DMS153 (cell line): ENCODE measurements around the gene GMPR.

Experiments
- DNase-seq: peaks from one replicate; lab custom pipeline; 2025; lab: John Stamatoyannopoulos, UW

Gene GMPR

DNA sequence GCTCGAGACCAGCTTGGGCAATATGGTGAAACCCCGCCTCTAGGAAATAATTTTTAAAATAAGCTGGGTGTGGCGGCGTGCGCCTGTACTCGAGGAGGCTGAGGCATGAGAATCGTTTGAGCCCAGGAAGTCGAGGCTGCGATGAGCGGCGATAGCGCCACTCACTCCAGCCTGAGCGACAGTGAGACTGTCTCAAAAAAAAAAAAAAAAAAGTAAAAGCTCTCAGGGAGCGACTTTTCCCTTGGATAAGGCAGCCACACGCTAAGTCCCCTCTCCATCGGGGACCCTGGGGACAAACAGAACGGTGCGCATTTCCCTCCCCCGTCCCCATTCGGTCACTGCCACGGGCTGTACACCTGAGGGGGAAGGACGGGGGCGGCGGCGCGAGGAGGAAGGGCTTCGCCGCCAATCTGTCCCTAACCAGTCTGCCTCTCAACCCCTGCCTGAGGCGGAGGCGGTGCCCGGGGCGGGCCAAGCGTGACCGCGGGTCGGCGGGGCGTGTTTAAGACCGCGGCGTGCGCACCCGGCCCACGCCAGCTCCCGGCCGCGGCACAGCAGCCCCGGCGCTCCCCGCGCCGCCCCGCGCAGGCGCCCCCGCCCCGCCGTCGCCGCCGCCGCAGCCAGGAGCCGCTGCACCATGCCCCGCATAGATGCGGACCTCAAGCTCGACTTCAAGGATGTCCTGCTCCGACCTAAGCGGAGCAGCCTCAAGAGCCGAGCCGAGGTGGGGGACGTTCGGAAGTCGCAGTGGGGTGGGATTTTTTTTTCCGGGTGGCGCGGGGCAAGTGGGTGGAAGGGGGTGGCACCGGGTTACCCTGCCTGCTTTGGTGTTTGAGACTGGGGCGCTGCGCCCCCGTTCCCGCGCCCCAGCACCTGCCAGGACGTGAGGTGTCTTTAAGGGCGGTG lies at the start of gene GMPR:
TSS of gene GMPR (plus strand) at position 531 of the 906 bp plus-strand sequence. CDS start at position 638, 107 bp downstream.
- peak; percentile 42 for DNase-seq

DNA sequence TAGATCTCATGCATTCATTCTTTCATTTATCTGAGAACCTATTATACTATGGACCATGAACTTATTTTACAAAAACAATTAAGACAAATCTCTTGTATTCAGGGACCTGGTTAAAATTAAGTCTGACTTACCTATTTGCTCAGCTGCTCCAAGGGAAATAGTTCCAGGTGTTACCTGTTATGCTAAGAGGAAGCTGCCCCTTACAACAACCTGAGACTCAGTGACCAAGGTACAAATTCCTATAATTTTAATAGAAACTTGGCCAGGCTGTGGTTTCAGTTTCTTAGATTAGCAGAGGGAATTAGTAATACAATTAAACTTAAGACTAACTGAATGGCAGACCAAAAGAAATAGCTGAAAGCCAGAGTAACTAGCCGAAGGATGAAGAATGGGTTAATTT lies 48.2 kb upstream of the GMPR start:
- DNase-seq = no peak

DNA sequence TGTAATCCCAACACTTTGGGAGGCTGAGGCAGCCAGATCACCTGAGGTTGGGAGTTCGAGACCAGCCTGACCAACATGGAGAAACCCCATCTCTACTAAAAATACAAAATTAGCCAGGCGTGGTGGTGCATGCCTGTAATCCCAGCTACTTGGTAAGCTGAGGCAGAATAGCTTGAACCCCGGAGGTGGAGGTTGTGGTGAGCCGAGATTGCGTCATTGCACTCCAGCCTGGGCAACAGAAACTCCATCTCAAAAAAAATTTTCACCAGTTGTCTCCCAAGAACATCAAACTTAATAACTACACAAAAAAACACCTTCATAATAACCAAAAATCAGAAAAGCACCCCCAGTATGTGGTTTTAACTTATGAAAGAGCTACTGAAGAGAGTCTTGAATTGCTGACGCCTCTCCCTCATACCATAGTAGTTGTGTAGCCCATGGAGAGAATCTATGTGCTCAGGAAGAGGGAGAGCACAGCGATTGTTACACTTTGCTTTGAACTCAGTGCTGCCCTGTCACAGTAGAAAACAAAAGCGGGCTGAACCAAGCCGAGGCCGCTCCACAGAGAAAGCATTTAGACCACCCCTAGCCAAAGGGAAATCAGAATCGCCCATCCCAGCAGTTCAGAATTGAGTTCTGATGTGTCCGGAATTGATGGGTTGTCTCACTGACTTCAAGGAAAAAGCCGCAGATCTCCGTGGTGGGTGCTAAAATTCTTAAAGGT lies 42.0 kb upstream of the GMPR start:
- no peak for DNase-seq

DNA sequence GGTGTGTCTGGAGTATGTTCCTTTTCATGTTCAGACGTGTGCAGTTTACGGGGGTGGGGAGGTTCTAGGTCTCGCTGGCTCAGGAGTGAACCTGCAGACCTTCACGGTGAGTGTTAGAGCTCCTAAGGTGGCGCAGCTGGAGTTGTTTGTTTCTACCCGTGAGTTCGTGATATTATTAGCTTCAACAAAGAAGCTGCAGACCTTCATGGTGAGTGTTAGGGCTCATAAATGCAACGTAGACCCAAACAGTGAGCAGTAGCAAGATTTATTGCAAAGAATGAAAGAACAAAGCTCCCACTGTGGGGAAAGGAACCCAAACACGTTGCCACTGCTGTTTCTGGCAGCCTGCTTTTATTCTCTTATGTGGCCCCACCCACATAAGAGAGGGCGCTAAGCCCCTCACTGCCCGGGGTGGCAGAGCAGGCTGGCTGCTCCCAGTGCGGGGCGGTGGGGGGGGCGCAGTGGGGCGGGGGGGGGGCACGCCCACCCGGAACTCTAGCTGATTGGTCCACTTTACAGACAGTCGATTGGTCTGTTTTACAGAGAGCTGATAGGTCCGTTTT lies 41.3 kb upstream of the GMPR start:
- no peak for DNase-seq

DNA sequence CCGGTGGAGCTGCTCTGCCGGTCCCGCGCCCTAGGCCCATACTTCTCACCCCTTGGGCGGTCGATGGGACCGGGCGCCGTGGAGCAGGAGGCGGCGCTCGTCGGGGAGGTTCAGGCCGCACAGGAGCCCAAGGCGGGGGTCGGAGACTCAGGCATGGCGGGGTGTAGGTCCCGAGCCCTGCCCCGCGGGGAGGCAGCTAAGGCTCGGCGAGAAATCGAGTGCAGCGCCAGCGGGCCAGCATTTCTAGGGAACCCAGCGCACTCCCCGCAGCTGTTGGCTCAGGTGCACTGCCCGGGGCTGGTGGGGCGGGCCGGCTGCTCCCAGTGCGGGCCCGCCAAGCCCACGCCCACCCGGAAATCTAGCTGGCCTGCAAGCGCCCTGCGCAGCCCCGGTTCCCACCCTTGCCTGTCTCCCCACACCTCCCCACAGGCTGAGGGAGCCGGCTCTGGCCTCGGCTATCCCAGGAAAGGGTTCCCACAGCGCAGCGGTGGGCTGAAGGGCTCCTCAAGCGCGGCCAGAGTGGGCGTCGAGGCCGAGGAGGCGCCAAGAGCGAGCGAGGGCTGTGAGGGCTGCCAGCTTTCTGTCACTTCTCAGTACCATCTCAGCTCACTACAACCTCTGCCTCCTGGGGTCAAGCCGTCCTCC lies 40.2 kb upstream of the GMPR start:
- no peak for DNase-seq

DNA sequence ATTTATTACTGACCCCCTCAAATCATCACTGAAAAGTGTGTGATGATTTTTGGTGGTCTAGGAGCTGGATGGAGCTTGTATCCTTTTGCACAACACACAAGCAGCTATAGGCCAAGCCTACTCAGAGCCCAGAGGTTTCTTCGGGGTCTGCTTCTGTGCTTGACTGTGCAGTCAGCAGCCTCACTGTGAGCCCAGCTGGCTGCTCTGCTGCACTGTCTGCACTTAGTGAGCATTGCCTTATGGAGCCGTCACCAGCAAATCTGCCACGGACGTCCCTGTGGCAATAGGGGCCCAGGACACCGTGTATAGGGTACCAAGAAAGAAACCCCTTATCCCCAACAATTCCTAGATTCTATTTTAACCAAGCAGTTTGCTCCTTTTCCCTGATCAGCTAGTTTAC lies 38.6 kb upstream of the GMPR start:
- DNase-seq = no peak

DNA sequence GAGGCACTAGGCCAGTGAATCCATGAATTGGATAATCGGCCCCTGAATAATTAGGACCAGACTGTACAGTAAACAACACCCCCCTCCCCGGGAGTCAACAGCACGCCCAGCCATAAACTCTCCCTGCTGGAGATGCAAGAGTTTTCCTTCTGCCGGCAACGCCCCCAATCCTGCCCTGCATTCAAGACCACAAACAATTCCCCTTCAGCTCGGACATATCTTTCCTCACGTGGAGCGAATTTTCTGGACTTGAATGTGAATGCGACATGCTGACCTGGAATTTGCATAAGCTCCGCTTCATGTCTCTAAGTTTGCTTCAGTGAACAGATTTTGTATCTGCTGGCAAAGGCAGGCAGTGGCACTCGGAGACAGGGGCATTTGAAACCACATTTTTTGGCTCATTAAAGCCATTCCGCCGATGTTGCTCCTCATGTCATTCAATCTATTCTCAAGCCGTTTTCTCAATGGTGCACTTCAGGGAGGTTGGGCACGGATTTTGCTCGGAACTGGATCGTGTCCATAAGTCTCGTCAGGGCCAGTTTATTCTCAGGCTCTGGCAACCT lies 38.0 kb upstream of the GMPR start:
- DNase-seq = no peak

DNA sequence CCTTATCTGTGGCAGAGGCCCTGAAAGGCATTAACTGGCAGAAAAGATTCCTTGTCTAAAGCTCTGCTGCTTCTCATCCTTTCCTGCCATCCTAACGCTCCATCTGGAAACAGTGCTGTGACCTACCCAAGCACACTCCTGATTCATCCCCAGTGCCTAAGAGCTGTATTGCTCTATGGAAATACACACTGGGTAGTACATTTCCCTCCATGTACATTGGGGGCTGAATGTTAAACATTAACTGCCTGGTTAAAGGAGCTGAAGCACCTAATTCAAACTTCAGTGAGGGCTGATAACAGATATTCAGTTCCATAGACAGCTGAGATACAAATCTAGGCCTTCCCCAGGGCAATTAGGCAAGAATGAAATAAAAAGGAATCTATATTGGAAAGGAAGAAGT lies 36.7 kb upstream of the GMPR start:
- no peak for DNase-seq

DNA sequence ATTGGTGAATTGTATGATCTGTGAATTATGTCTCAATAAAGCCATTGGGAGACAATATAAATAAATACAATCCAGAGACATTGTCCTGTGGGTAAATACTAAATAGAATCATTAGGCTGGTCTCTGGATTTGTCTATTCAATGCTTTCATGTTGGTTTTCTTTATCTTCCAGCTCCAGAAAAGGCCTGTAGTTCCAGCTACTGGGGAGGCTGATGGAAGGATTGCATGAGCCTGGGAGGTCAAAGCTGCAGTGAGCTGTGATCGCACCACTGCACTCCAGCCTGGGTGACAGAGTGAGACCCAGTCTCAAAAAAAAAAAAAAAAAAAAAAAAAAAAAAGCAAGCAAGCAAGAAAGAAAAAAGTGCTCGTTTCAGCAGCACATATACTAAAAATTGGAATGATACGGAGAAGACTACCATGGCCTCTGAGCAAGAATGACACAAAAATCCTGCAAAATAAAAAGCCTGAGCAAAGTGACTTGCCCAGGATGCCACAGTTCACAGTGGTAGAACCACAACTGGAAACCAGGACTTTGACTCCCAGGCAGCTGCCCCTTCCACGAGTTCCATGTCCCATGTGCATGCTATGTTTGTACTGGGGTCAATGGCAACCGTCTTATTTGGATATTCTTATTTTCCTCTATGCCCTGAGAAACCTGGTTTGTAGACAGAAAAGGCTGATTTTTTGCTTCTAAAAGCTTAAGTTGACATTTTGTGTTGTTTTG lies 33.6 kb upstream of the GMPR start:
- no peak for DNase-seq

DNA sequence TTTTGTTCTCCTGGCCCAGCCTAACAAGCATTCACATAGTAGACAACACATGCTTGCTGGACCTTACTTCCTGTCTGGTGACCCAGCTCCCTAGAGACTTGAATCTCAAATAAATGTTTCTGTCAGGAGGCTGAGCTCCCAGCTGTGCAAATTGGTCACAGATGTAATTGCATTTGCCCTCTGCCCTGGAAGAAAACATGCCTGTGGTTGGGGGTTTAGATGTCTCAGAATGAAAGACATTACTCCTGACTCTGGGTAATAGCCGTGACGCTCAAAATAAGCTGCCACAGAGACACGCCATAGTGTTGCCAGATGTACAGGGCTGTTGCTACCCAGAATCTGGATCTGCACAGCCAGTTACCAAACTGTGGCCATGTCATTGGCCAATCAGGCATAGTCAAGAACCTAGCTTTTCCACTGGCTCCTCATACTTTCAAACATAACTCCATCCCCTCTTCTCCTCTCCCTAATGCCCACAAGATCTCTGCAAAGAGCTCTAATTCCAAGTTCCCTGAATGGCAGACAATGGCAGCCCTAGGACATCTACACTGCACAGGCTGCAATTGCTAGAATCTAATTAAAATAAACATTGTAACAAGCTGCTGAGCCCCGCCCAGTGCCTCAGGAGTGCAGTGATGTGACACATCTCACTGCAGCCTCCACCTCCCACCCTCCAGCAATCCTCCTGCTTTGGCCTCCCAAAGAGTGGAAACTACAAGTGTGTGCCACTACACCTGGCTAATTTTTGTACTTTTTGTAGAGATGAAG lies 32.8 kb upstream of the GMPR start:
- peak; percentile 83 for DNase-seq

DNA sequence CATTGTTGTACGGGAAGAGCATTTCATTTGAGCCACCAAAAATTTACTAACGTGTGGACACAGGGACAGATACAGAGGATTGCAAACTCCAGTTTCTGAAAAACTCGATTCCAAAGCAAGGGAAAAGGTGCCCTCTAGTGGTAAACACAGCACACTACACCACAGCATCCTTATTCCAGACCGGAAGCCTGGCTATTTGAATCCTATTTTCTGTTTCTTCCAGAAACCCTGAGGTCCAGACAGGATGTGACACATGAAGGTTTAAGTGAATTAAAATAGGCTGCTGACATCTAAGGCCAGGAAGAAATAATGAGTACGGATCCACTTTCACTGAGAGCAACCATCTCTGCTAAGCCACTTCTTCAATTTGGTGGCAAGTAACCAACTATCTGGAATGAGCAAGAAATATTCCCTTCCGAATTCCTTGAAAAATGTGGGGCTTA lies 31.8 kb upstream of the GMPR start:
- peak; percentile 55 for DNase-seq

DNA sequence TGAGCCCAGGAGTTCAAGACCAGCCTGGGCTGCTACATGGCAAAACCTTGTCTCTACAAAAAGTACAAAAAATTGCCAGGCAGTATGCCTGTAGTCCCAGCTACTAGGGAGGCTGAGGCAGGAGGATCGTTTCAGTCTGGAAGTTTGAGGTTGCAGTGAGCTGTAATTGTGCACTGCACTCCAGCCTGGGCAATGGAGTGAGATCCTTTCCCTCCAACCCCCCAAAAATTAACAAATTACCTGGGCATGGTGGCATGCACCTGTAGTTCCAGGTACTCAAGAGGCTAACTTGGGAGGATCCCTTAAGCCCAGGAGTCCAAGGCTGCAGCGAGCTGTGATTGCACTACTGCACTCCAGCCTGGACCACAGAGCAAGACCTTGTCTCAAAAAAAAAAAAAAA lies 29.4 kb upstream of the GMPR start:
- DNase-seq = no peak

DNA sequence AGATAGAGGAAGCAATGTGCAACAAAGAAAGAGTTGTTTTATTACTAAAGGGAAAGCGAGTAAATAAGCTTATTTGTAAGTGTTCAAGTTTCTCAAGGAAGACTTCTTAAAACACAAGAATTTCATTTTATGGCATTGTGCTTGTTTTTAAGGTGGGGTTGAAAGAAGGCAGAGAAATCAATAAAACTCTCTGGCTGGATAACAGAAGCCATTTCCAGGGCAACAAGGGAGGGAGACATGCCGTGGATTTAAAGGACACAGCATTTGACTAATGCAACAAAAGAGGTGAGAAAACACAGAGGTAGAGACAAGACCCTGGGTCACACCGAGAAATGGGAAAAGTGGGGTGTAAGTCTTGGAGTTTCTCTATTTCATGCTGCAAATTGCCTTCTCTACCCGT lies 28.8 kb upstream of the GMPR start:
- DNase-seq = no peak

DNA sequence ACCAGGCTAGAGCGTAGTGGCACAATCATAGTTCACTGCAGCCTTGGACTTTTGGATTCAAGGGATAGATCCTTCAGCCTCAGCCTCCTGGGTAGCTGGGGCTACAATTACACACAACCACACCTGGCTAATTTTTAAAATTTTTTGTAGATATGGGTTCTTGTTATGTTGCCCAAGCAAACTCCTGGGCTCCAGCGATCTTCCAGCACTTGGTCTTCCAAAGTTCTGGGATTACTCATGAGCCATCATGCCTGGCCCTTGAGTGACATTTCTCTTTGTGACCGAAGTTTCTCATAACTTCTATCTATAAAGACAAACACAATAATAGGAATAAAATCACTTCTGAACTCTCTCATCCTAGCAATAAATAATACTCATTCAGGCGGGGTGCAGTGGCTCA lies 26.1 kb upstream of the GMPR start:
- DNase-seq = no peak

DNA sequence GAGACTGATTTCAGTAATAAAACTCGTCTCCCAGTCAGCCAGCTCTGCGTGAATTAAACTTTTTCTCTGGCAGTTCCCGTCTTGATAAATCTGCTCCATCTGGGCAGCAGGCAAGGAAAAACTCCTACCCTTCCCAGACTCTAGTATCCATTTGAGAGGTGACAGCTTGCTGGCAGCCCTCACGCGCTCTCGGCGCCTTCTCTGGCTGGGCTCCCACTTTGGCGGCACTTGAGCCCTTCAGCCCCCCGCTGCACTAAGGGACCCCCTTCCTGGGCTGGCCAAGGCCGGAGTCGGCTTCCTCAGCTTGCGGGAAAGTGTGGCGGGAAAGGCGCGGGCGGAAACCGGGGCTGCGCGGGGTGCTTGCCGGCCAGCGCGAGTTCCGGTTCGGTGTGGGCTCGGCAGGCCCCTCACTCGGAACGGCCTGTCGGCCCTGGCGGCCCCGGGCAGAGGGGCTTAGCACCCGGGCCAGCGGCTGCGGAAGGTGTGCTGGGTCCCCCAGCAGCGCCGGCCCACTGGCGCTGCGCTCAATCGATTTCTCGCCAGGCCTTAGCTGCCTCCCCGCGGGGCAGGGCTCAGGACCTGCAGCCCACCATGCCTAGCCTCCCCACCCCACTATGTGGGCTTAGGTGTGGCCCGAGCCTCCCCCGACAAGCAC lies 21.8 kb upstream of the GMPR start:
- DNase-seq = no peak

DNA sequence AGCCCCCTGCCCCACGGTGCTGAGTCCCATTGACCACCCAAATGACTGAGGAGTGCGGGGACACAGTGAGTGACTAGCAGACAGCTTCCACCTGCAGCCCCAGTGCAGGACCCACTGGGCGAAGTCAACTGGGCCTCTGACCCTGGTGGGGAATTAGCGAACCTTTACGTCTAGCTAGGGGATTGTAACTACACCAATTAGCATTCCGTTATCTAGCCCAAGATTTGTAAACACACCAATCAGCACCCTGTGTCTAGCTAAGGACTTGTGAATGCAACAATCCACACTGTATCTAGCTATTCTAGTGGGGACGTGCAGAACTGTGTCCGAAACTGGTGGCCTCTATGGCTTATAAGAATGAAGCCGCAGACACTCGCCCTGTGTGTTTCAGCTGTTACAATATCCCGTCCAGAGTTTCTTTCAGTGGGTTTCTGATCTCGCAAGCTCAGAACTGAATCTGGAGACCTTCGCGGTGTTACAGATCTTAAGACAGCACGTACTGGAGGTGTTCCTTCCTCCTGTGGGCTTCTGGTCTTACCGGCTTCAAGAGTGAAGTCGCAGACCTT lies 21.1 kb upstream of the GMPR start:
- no peak for DNase-seq

DNA sequence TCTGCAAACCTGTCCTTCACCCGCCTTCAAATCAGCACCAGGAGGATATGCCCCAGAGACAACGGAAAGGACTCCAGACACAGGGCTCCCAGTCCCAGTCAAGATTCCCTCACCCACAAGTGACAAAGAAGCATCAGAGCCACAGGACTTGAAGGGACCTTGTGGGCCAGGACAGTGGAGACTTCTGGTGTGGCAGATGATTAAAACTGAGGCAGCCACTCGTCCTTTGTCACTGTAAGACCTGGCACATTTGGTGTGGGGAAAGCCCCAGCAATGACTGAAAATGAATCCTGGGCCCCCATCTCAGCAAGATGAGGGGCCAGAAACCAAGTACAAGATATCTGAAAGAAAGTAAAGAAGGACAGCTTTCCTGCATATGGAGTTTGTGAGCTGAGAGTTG lies 15.6 kb upstream of the GMPR start:
- DNase-seq = no peak

DNA sequence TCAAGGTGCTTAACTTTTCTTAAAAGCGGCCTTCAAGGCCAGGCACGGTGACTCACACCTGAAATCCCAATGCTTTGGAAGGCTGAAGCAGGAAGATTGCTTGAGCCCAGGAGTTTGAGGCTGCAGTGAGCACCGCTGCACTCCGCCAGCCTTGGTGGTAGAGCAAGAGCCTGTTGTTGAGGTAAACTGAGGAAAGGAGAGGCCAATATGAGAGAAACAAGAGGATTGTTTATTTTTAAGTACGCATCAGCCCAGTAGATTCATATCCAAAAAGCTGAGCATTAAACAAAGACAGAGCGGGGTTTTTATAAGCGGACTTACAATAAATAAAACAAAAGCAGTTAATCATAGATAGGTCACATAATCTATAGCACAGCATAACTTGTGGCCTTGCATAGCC lies 15.0 kb upstream of the GMPR start:
- no peak for DNase-seq

DNA sequence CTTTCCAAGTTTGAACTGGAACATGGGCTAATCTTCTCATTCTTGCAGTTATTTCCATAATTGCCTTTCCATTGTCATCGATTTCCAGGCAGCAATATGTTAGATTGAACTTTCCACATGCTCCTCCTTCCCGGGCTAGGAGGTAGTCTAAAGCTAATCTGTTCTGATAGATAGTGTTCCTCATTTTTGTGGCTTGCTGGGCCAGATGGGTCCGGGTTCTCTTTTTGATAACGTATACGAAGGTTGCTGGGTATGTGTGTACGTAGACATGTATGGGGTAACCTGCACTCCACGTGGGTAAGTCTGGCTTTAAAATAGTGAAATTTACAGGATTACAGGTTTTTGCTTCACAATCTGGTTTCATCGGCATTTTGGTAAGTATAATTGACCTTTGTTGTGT lies 14.0 kb upstream of the GMPR start:
- no peak for DNase-seq
